ENCODE measurements around the gene UBXN6. TPM values are rescaled to one million over a fixed set of nuclear protein-coding genes. Genes with fewer than 3 reads are reported as not detected.
A peak's percentile ranks its signal among the peaks of the same experiment; 100 is the strongest.

UBXN6 gene
- total and polyA plus RNA-seq, 7 donors, result 47.1 to 160 (median 96.3) TPM

DNA sequence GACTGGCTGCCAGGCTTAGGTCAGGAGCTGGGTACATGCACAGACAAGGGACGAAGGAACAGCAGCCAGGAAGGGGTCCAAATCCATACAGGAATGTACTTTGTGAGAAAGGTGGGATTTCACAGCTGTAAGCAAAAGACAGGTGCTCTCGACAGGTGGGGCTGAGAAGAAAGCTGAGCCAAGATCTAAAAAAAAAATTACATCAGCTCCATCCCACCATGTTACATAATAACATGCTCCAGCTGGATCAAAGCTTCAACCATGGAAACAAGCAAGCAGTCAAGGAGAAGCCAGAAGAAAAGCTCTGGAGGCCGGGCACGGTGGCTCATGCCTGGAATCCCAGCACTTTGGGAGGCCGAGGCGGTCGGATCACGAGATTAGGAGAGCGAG is 8.0 kb downstream of the UBXN6 start:
- Histone ChIP-seq H3K4me1 (peaks cover 0 to 16% (median 11%) of the 10 kb centered on the region in 4 donors), H3K27me3 (no peaks in the 10 kb centered on the region), H3K27ac (peak overlapping the region; percentile 44 to 63 (median 56)), H3K4me3 (no peak overlapping the region), H3K36me3 (peaks cover 75 to 96% (median 82%) of the 10 kb centered on the region in 4 donors), H3K9me3 (no peaks in the 10 kb centered on the region)
- no peak for DNase-seq
- intact Hi-C loops (cut with DNase I), result no loop called here
- TF ChIP-seq POLR2AphosphoS5 (IDR thresholded peaks at IDR 0.05) (no peak), EP300 (IDR thresholded peaks at IDR 0.05) (no peak), POLR2A (IDR thresholded peaks at IDR 0.05) (no peak)
- TF ChIP-seq, protein P1, sequence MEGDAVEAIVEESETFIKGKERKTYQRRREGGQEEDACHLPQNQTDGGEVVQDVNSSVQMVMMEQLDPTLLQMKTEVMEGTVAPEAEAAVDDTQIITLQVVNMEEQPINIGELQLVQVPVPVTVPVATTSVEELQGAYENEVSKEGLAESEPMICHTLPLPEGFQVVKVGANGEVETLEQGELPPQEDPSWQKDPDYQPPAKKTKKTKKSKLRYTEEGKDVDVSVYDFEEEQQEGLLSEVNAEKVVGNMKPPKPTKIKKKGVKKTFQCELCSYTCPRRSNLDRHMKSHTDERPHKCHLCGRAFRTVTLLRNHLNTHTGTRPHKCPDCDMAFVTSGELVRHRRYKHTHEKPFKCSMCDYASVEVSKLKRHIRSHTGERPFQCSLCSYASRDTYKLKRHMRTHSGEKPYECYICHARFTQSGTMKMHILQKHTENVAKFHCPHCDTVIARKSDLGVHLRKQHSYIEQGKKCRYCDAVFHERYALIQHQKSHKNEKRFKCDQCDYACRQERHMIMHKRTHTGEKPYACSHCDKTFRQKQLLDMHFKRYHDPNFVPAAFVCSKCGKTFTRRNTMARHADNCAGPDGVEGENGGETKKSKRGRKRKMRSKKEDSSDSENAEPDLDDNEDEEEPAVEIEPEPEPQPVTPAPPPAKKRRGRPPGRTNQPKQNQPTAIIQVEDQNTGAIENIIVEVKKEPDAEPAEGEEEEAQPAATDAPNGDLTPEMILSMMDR (IDR thresholded peaks at IDR 0.05), result no peak
- 96 to 98% methylated on average over 9 of the region's 9 CpGs for WGBS, 2 donors

GRCh38 chr19:4449022-4449638 is 8.5 kb downstream of the UBXN6 start:
- H3K9me3 ChIP-seq, result no peaks in the 10 kb centered on the region
- no peaks in the 10 kb centered on the region for H3K27me3 ChIP-seq
- TF ChIP-seq, protein P1 (IDR thresholded peaks at IDR 0.05), result no peak
- peak in 1 of 4 donors; percentile 34 for TF ChIP-seq POLR2AphosphoS5 (IDR thresholded peaks at IDR 0.05)
- peak in 1 of 4 donors; percentile 69 for TF ChIP-seq EP300 (IDR thresholded peaks at IDR 0.05)
- H3K4me3 ChIP-seq, result no peak overlapping the region
- H3K4me1 ChIP-seq, result peaks cover 0 to 14% (median 10%) of the 10 kb centered on the region in 4 donors
- peaks cover 75 to 100% (median 83%) of the 10 kb centered on the region in 4 donors for H3K36me3 ChIP-seq
- peak overlapping the region; percentile 44 to 63 (median 56) for H3K27ac ChIP-seq
- intact Hi-C loops (cut with DNase I), result no loop called here
- DNase-seq, result peak; percentile 88
- 87 to 89% methylated on average over 24 of the region's 24 CpGs for WGBS, 2 donors

DNA sequence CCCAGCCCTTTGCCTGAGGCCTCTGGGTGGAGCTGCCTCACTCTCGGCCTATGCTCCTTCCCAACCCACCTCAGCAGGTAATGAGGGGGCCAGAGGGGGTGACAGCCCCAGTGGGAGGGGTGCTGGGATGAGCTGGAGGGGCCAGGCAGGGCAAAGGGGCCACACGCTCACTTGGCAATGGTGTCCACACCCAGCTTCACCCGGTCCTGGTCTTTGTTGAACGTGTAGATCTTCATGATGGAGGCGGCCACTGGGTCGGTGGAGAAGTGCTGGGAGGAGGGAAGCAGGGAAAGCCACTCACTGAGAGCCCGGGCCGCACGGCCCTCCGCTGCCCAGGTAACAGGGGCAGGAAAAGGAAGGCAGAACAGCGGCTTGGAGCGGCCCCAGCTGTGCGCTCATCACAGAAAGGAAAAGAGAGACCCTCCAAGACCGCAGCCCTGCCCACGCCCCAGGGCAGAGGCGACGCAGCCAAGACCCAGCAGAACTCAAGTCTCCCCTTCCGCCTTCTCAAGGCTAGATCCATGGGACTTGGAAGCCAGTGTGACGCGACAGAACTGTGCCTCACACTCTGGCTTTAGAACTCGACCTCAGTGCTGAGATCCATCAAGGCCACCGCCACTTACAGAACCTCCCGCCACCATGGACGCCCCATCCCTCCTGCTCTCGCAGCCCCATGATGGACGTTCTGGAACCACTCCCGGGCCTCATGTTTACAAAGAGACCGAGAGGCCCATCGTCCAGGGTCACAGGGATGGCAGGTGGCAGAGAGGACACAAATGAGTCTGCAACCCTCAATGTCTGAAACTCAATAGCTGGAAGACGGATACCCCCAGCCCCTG is 9.2 kb downstream of the UBXN6 start:
- Histone ChIP-seq H3K4me1 (peaks cover 0 to 14% (median 10%) of the 10 kb centered on the region in 4 donors), H3K9me3 (no peaks in the 10 kb centered on the region), H3K27ac (peak overlapping the region; percentile 44 to 63 (median 56)), H3K36me3 (peaks cover 69 to 96% (median 75%) of the 10 kb centered on the region in 4 donors), H3K4me3 (no peak overlapping the region), H3K27me3 (no peaks in the 10 kb centered on the region)
- DNase-seq, result no peak
- intact Hi-C loops (cut with DNase I), result no loop called here
- 81 to 85% methylated on average over 30 of the region's 30 CpGs for WGBS, 2 donors
- TF ChIP-seq EP300 (IDR thresholded peaks at IDR 0.05) (no peak), POLR2AphosphoS5 (IDR thresholded peaks at IDR 0.05) (no peak), POLR2A (IDR thresholded peaks at IDR 0.05) (no peak)
- TF ChIP-seq, protein P1 (IDR thresholded peaks at IDR 0.05), result no peak

DNA sequence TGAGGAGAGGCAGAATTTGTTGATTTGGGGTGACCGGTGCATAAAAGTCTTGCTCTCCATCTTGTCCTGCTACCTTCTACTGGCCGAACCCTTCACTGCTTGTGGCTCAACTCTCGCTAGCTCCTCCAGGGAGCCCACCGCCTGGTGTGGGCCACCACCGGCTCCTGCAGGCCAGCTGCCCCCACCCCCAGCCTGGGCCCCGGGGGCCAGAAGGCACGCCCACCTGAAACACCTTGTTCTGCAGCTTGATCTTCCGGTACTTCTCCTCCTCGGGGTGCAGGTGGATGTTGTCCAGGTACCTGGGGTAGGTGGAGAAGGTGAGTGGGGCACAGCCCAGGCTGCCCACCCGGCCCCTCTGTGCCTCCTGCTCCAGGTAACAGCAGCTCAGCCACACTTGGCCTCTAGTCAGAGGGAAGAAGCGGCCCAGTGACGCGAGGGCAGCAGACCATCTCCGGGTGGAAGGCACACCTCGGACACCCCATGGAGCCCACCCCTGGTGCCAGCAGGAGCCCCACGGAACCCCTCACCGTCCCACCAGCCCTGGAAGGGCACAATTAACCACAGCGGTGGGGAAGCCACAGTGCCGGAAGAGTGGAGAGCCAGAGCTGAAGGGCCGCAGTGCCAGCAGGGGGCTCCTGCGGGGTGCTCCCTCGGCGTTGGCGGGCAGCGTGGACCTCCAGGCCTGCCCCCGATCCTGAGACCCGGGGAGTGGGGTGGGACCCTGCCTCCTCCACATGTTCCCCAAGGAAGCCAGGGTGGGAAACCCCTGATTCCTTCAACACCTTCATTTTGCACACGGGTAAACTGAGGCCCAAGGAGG is 10.1 kb downstream of the UBXN6 start:
- H3K27ac ChIP-seq, result peak overlapping the region in 2 of 4 donors; percentile 58 to 63
- 90 to 93% methylated on average over 28 of the region's 28 CpGs for WGBS, 2 donors
- H3K4me3 ChIP-seq, result no peak overlapping the region
- TF ChIP-seq, protein P1 (IDR thresholded peaks at IDR 0.05), result no peak
- TF ChIP-seq POLR2AphosphoS5 (IDR thresholded peaks at IDR 0.05) (no peak), EP300 (IDR thresholded peaks at IDR 0.05) (no peak), POLR2A (IDR thresholded peaks at IDR 0.05) (no peak)
- no peaks in the 10 kb centered on the region for H3K27me3 ChIP-seq
- intact Hi-C loops (cut with DNase I), result no loop called here
- DNase-seq, result no peak
- H3K9me3 ChIP-seq, result no peaks in the 10 kb centered on the region
- peaks cover 0 to 14% (median 10%) of the 10 kb centered on the region in 4 donors for H3K4me1 ChIP-seq
- H3K36me3 ChIP-seq, result peaks cover 61 to 88% (median 68%) of the 10 kb centered on the region in 4 donors
